LNCaP clone FGC (cell line): Measurements from ENCODE around the gene ZNF273.

Experiments
- DNase-seq: peaks from one replicate; pipeline ENCODE4 v3.0.0-alpha.2; 2011; ENCODE audit warnings: low read depth
- H3K4me3 ChIP-seq: 2 replicates; pipeline ENCODE4 v1.5.1; 2011; ENCODE audit warnings: mild to moderate bottlenecking, low read depth, low read length, control low read depth
- TF ChIP-seq, protein P1 (sequence below): IDR thresholded peaks from 2 replicates; pipeline ENCODE4 v1.5.1; 2012; ENCODE audit warnings: mild to moderate bottlenecking; ENCODE audit not compliant: control insufficient read depth, insufficient read depth; ENCODE audit errors: extremely low read depth

Gene ZNF273

DNA sequence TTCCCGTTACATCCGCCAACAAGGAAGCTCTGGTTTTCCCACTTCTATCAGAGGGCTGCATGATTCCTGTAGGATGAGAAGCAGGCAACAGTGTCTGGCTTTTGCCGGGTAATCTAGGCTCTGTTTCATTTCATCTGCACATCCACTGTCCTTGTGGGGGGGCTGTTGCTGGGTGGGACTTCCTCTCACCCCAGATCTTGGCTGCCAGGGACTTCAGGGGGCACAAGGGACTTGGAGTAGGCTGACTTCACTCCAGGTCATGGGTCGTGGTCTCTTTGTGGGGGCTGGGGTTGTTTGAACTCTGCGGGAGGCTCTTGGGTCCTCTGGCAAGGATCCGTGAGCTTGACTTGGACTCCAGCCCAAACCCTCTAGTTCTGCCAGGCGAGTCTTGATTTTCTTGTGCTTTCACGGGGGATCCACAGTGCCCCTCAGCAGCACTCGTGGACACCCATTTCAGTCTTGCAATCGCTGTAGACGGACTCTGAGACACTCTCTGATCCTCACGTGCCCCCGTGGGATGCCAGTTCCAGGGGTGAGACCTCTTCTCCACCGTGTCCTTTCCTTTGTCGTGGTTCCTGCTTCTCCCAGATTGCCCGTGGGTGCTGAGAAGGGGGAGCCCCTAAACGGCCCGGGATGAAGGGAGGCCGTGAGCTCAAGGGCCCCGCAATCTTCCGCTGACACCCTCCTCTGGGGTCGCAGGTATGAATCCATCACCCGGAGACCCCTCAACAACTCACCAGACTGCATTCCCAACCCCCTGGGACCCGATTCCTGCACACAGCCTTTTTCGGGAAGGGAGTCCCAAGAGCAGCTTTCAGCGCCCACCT is 21.4 kb upstream of the ZNF273 start:
- TF ChIP-seq, protein P1, sequence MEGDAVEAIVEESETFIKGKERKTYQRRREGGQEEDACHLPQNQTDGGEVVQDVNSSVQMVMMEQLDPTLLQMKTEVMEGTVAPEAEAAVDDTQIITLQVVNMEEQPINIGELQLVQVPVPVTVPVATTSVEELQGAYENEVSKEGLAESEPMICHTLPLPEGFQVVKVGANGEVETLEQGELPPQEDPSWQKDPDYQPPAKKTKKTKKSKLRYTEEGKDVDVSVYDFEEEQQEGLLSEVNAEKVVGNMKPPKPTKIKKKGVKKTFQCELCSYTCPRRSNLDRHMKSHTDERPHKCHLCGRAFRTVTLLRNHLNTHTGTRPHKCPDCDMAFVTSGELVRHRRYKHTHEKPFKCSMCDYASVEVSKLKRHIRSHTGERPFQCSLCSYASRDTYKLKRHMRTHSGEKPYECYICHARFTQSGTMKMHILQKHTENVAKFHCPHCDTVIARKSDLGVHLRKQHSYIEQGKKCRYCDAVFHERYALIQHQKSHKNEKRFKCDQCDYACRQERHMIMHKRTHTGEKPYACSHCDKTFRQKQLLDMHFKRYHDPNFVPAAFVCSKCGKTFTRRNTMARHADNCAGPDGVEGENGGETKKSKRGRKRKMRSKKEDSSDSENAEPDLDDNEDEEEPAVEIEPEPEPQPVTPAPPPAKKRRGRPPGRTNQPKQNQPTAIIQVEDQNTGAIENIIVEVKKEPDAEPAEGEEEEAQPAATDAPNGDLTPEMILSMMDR, result no peak
- DNase-seq, result no peak
- H3K4me3 ChIP-seq, result no peak overlapping the region

DNA sequence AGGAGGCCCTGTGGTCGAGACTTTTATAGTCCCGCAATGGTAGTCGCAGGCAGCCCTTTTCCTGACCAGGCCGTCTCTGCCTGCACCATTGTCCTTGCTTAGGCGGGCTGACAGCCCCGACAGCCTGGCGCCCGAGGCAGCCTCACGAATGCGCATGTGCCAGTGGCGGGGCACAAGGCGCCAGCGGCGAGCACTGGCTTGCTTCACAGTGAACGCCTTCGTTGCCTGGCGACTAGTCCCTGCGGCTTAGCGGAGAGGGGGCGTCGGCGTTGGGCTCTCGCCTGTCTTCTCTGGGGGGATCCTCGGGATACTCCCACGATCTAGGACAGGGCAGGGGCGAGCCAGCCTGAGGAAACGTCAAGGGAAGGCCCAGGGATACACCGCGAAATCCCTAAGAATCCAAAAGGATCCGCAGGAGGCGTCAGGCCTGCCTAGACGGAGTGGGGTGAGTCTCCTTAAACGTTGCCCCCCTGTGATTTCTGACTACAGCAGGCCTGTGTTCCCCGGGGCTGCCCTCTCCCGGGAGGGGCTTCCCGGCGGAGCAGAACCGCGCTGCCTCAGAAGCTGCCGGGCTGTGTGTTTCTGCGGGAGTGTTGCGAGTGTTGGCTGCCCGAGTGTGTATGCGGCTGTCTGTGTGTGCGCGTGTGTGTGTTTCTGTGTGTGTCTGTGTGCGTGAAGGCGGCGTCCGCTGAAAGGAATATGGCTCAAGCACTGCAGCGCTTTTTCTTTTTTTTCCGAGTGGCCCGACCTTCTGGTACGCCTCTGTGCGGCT is 20.5 kb upstream of the ZNF273 start:
- TF ChIP-seq, protein P1, result no peak
- no peak overlapping the region for H3K4me3 ChIP-seq
- DNase-seq, result no peak

DNA sequence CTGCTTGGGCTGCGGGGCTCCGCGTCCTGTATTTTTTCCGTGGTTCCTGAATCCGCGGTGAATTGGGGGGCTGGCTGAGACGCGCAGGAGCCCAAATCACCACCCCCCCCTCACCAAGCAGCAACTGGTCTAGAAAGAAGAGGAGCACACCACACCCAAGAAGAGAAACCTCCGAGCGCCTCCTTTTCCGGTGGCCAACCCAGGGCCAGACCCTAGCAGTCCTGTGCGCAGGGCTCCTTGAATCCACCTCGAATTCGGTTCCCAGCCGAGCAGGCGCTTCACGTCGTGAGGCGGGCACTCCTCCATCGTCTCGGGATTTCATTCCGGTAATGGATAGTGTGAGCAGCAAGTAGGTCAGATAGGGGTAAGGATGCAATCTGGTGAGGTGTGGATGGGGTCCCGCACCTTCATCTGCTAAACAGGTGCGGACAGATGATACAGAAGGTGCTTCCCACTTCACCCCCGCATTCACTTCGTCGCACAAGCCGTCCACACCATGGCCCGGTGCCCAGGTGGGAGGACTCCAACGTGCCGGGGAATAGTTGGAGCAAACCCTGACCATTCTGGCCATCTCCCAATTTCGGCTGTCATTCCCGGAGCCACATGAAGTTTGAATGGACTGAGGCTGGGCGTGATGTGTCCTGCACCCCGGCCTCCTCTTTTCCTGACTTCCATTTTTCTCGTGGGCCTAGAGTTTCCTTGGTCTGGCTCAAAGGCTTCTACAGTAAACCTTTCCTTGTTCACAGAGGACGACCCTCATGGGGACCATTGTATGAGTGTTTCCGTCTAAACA is 19.8 kb upstream of the ZNF273 start:
- DNase-seq, result no peak
- no peak overlapping the region for H3K4me3 ChIP-seq
- TF ChIP-seq, protein P1, result no peak

DNA sequence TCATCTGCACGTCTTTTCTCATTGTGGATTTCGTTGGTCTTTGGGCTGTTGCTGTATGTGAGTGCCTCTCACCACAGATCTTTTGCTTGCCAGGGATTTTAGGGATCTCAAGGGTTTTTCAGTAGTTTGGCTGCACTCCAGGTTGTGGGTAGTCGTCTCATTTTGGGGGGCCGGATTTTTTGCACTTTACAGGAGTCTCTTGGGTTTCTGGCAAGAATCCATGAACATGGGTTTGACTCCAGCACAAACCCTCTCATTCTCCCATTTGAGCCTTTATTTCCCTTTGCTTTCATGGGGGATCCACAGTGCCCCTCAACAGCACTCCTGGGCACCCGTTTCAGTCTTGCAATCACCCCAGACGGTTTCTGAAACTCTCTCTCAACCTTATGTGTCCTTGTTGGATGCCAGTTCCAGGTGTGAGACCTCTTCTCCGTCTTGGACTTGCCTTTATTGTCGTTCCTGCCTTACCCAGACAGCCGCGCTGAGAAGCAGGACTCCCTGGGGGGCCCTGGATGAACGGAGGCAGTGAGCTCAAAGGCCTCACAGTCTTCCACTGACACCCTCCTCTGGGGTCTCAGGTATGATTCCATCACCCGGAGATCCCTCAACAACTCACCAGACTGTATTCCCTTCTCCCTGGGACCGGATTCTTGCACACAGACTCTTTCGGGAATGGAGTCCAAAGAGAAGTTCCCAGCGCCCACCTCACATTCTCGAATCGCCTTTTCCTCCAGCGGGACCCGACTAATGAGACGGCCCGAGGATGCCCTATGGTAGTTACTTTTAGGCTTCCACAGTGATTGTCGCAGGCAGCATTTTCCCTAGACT is 18.8 kb upstream of the ZNF273 start:
- H3K4me3 ChIP-seq, result no peak overlapping the region
- no peak for DNase-seq
- TF ChIP-seq, protein P1, result no peak

DNA sequence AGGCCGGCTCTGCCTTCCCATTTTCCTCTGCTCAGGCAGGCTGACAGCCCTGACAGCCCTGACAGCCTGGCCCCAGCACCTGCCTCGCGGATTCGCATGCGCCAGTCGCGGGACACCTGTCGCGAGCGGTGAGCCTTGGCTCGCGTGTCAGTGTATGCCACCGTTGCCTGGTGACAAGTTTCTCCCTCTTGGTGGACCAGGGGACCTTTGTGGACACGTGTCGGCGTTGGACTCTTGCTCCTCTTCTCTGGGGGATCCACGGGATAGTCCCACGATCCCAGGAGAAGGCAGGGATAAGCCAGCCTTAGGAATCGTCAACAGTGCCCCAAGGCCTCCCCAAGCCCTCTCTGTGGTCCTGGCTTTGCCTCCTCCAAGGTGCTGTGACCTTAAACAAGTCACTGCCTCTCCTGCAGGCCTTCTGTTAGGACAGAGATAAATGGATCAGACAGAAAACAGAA is 18.1 kb upstream of the ZNF273 start:
- H3K4me3 ChIP-seq, result no peak overlapping the region
- TF ChIP-seq, protein P1, result no peak
- no peak for DNase-seq
